ENCODE measurements around the gene DNASE1L2.
"Not testable (repeated sequence)": the region's sequence is repeated elsewhere in the genome, so short reads cannot be mapped to it uniquely, and the experiment has no call there.

DNASE1L2 gene

GRCh38 chr16:2260250-2260649, 24.0 kb downstream of the DNASE1L2 start:
- DNase-seq (ENCODE audit: low read depth in 1 of 2, low spot score in 1 of 2), result no peak
- no peak for TF ChIP-seq JUND (IDR thresholded peaks at IDR 0.05; ENCODE audit: low read depth)
- in situ Hi-C loops (cut with HindIII; ENCODE audit: low pct_unique_long_range_greater_than_20kb, low sequenced_read_pairs), result no loop called here

GRCh38 chr16:2263026-2263425, 26.8 kb downstream of the DNASE1L2 start:
- DNase-seq (ENCODE audit: low read depth in 1 of 2, low spot score in 1 of 2); in situ Hi-C loops (cut with HindIII; ENCODE audit: low pct_unique_long_range_greater_than_20kb, low sequenced_read_pairs): not testable (repeated sequence)

GRCh38 chr16:2266887-2267286, 30.6 kb downstream of the DNASE1L2 start:
- DNase-seq (ENCODE audit: low read depth in 1 of 2, low spot score in 1 of 2); in situ Hi-C loops (cut with HindIII; ENCODE audit: low pct_unique_long_range_greater_than_20kb, low sequenced_read_pairs): not testable (repeated sequence)

GRCh38 chr16:2267505-2267912, 31.3 kb downstream of the DNASE1L2 start:
- DNase-seq (ENCODE audit: low read depth in 1 of 2, low spot score in 1 of 2); in situ Hi-C loops (cut with HindIII; ENCODE audit: low pct_unique_long_range_greater_than_20kb, low sequenced_read_pairs): not testable (repeated sequence)

- in situ Hi-C loops (cut with HindIII; ENCODE audit: low pct_unique_long_range_greater_than_20kb, low sequenced_read_pairs), result no loop called here
- no peak for TF ChIP-seq JUND (IDR thresholded peaks at IDR 0.05; ENCODE audit: low read depth)
- DNase-seq (ENCODE audit: low read depth in 1 of 2, low spot score in 1 of 2), result peak; percentile 97 to 98
Observed at GRCh38 chr16:2267913-2268666, 31.8 kb downstream of the DNASE1L2 start, which contains the start of gene RNPS1. RNPS1 (minus strand) TSS chr16:2268126; CDS start chr16:2264643, 3,483 bp downstream.

GRCh38 chr16:2270070-2270462, 33.8 kb downstream of the DNASE1L2 start:
- no peak for DNase-seq (ENCODE audit: low read depth in 1 of 2, low spot score in 1 of 2)
- in situ Hi-C loops (cut with HindIII; ENCODE audit: low pct_unique_long_range_greater_than_20kb, low sequenced_read_pairs), result no loop called here
- TF ChIP-seq JUND (IDR thresholded peaks at IDR 0.05; ENCODE audit: low read depth), result no peak

- in situ Hi-C loops (cut with HindIII; ENCODE audit: low pct_unique_long_range_greater_than_20kb, low sequenced_read_pairs), result no loop called here
- no peak for TF ChIP-seq JUND (IDR thresholded peaks at IDR 0.05; ENCODE audit: low read depth)
- DNase-seq (ENCODE audit: low read depth in 1 of 2, low spot score in 1 of 2), result no peak
Observed at GRCh38 chr16:2270588-2271470, 34.6 kb downstream of the DNASE1L2 start.

- no peak for DNase-seq (ENCODE audit: low read depth in 1 of 2, low spot score in 1 of 2)
- TF ChIP-seq JUND (IDR thresholded peaks at IDR 0.05; ENCODE audit: low read depth), result no peak
- in situ Hi-C loops (cut with HindIII; ENCODE audit: low pct_unique_long_range_greater_than_20kb, low sequenced_read_pairs), result no loop called here
Observed at GRCh38 chr16:2271848-2272461, 35.7 kb downstream of the DNASE1L2 start.

- in situ Hi-C loops (cut with HindIII; ENCODE audit: low pct_unique_long_range_greater_than_20kb, low sequenced_read_pairs), result no loop called here
- no peak for DNase-seq (ENCODE audit: low read depth in 1 of 2, low spot score in 1 of 2)
- TF ChIP-seq JUND (IDR thresholded peaks at IDR 0.05; ENCODE audit: low read depth), result no peak
Observed at GRCh38 chr16:2273484-2273883, 37.2 kb downstream of the DNASE1L2 start.

- DNase-seq (ENCODE audit: low read depth in 1 of 2, low spot score in 1 of 2), result no peak
- in situ Hi-C loops (cut with HindIII; ENCODE audit: low pct_unique_long_range_greater_than_20kb, low sequenced_read_pairs), result no loop called here
- TF ChIP-seq JUND (IDR thresholded peaks at IDR 0.05; ENCODE audit: low read depth), result no peak
Observed at GRCh38 chr16:2273931-2274330, 37.7 kb downstream of the DNASE1L2 start.

GRCh38 chr16:2275476-2276367, 39.5 kb downstream of the DNASE1L2 start:
- no peak for DNase-seq (ENCODE audit: low read depth in 1 of 2, low spot score in 1 of 2)
- in situ Hi-C loops (cut with HindIII; ENCODE audit: low pct_unique_long_range_greater_than_20kb, low sequenced_read_pairs), result no loop called here
- TF ChIP-seq JUND (IDR thresholded peaks at IDR 0.05; ENCODE audit: low read depth), result no peak

Data from T47D (cell line).